Measurements from ENCODE around the gene ZNF664.

Gene ZNF664
- total RNA-seq, result 29.6 to 96.1 (median 92.7) reads per million in 9 experiments

DNA sequence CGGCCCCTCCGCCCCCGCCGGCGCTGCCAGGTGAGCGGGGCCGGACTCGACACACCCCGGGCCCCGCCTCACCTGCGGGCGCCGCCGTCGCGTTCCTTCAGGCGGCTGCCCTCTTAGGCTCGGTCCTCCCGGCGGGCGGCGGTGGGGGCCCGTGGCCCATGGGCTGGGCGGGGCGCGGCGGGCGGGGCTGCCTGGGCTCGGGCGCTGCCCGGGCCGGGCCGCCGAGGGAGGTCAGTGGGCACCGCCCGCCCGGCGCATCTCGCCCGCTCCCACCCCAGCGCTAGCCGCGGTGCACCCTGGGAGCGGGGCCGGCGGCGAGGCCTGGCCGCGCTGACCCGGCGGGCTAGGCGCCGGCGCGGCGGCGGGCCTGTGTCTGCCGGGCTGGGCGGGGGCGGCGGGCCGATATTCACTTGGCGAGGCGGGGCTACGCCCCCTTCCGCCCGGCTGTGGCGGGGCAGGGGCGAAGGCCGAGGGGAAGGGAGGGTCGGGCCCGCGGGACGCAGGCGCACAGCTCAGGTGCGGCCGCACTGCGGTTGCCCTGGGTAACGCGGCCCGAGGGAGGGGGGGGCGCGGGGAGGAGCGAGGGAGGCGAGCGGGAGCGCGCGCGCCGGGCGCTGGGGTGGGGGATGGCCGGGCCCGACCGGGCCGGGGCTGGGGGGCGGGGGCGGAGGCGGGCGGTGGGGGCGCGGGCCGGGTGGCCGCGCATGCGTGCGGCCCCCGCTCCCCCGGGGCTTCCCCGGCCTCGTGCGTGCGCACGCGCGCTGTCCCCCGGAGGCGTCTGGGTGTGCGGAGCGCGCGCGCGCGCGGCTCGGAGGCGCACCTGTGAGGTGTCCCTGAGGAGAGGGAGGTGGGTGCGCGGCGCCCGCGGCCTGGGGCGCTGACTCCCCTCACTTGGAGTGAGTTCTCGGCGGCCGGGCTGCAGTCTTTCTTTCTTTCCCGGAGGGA lies at the start of gene ZNF664, which contains the start of gene CCDC92:
TSS of gene ZNF664 (plus strand) at position 759 of the 945 bp plus-strand sequence. CDS start 38,930 bp downstream, outside the sequence.
TSS of gene CCDC92 (minus strand) at position 375 of the 945 bp plus-strand sequence. CDS start 28,526 bp downstream, outside the sequence.
- peaks cover 33% of the 10 kb centered on the region for H3K36me3 Mint-ChIP-seq (ENCODE audit: insufficient read depth)

DNA sequence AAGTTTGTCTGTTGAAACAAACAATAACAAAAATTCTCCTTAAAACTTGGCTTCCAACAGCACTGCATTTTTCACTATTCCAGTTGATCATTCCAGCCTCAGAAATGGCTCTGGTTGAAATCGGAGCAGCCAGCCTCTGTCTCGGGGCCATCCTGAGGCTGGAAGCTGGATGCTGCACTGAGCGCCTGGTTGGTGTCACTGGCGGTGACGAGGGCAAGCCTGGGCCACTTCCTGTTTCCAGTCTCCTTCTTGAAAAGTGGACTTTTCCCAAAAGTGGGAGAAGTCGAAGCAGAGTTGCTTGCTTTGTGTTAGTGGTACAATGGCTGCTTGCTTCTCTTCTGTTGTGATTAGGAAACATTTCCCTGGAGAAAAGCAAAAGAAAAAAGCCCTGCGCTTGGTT lies 49.1 kb upstream of the ZNF664 start:
- H3K4me1 Mint-ChIP-seq (ENCODE audit: low read depth in 2 of 2), result peaks cover 0 to 3% of the 10 kb centered on the region in 2 donors
- no peaks in the 10 kb centered on the region for H3K36me3 Mint-ChIP-seq (ENCODE audit: insufficient read depth)
- H3K9me3 Mint-ChIP-seq, result no peaks in the 10 kb centered on the region
- H3K27ac Mint-ChIP-seq, result no peak overlapping the region
- ATAC-seq (replicated peaks) (no peak), DNase-seq (no peak)
- no peak overlapping the region for H3K4me3 Mint-ChIP-seq
- peaks cover 24 to 57% of the 10 kb centered on the region in 2 donors for H3K27me3 Mint-ChIP-seq

More for the DNA sequence above, at the start of gene ZNF664, which contains the start of gene CCDC92:
- Mint-ChIP-seq H3K27ac (peak within 1 kb of the TSS; percentile 92 to 96), H3K4me3 (peak within 1 kb of the TSS; percentile 93 to 96), H3K27me3 (no peaks in the 10 kb centered on the region), H3K4me1 (ENCODE audit: low read depth in 2 of 2) (peaks cover 18 to 30% of the 10 kb centered on the region in 2 donors), H3K9me3 (no peaks in the 10 kb centered on the region)
- DNase-seq, result peak; percentile 90 to 94 (median 93)
- peak; percentile 81 for ATAC-seq (replicated peaks)

DNA sequence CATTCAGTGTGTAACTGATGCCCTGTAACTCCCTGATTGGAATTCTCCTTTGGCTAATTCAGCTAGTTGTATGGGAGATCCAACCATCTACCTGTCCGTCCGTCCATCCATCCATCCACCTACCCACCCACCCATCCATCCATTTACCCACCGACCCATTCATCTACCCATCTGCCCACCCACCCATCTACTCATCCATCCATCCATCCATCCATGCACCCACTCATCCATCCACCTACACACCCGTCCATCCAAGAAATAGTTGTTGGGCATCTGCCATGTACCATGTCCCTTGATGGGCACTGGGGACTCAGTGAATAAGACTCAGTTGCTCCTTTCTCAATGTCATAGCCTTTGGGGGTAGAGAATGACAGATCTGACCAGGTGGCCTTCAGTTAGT lies 48.5 kb upstream of the ZNF664 start:
- no peak for ATAC-seq (replicated peaks)
- no peak overlapping the region for H3K27ac Mint-ChIP-seq
- DNase-seq, result no peak
- H3K36me3 Mint-ChIP-seq (ENCODE audit: insufficient read depth), result no peaks in the 10 kb centered on the region
- no peak overlapping the region for H3K4me3 Mint-ChIP-seq
- H3K9me3 Mint-ChIP-seq, result no peaks in the 10 kb centered on the region
- H3K27me3 Mint-ChIP-seq, result peaks cover 27 to 57% of the 10 kb centered on the region in 2 donors
- peaks cover 0 to 3% of the 10 kb centered on the region in 2 donors for H3K4me1 Mint-ChIP-seq (ENCODE audit: low read depth in 2 of 2)

DNA sequence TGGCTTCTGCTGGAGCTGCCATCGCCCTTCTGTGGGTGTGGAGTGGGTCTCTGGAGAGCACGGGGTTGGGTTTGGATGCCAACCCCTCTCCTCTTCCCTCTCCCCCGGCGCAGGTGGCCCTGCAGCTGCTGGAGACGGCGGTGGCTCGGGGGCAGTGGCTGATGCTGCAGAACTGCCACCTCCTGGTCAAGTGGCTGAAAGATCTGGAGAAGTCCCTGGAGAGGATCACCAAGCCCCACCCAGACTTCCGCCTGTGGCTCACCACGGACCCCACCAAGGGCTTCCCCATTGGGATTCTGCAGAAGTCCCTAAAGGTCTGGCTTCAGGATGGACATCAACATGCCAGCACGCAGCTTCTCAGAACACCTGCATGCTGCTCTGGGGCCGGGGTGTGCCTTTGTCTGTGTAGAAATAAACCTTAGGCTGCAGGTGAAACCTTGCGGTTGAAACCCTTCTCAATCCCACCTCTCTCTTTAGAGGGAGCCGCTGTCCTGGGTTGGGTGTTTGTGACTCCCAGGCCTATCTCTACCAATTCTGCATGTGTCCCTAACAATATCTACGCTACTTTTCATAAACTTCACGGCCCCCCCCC lies 44.6 kb upstream of the ZNF664 start:
- Mint-ChIP-seq H3K27ac (peak overlapping the region in 1 of 2 donors; percentile 26), H3K9me3 (no peaks in the 10 kb centered on the region), H3K4me3 (no peak overlapping the region), H3K4me1 (ENCODE audit: low read depth in 2 of 2) (peaks cover 11 to 13% of the 10 kb centered on the region in 2 donors), H3K27me3 (peaks cover 25 to 63% of the 10 kb centered on the region in 2 donors), H3K36me3 (ENCODE audit: insufficient read depth) (no peaks in the 10 kb centered on the region)
- no peak for DNase-seq
- ATAC-seq (replicated peaks), result no peak

DNA sequence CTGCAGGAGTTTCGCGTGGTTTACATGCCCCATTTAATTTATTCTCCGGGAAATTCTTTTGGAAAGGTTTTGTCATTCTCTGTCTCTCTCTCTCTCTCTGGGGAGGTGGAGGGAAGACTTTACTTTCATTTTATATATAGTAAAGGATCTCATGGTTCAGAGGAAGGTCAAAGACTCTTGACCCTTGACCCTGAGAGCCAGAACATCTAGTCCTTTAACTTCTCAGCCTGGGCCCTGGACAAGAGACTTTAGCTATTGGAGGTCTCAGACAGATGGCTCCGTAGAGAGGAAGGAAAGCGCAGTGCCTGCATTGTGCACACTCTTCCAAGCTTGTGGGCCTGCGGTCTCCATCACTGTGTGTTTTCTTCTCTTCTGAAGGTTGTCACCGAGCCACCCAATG lies 44.1 kb upstream of the ZNF664 start:
- Mint-ChIP-seq H3K9me3 (no peaks in the 10 kb centered on the region), H3K4me1 (ENCODE audit: low read depth in 2 of 2) (peaks cover 15 to 18% of the 10 kb centered on the region in 2 donors), H3K4me3 (no peak overlapping the region), H3K36me3 (ENCODE audit: insufficient read depth) (no peaks in the 10 kb centered on the region), H3K27ac (no peak overlapping the region), H3K27me3 (peaks cover 19 to 61% of the 10 kb centered on the region in 2 donors)
- DNase-seq, result no peak
- ATAC-seq (replicated peaks), result no peak

DNA sequence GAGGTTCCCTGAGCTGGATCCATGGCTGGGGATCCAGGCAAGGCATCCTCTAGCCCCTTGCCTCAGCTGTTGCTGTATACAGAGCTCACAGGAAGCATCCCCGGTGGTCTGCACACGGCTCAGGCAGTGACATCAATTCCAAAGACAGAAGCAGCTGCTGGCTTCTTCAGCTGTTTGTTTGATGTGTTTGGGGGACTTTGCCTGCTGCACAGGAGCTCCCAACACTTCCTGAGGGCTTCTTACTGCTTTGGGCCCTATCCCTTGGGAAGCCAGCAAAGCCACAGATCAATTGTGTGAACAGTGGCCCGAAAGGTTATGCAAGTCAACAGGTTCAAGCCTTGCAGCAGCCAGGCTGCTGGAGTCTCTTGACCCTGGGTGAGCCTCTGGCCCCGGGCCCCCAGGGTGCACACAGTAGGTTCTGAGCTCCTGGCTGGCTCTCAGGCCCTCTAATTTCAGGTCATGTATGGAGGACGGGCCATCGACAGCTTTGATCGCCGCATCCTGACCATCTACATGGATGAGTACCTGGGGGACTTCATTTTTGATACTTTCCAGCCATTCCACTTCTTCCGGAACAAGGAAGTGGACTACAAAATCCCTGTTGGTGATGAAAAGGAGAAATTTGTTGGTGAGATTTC lies 43.0 kb upstream of the ZNF664 start:
- H3K4me3 Mint-ChIP-seq, result no peak overlapping the region
- ATAC-seq (replicated peaks), result no peak
- peaks cover 8 to 49% of the 10 kb centered on the region in 2 donors for H3K27me3 Mint-ChIP-seq
- no peaks in the 10 kb centered on the region for H3K9me3 Mint-ChIP-seq
- DNase-seq, result no peak
- no peak overlapping the region for H3K27ac Mint-ChIP-seq
- no peaks in the 10 kb centered on the region for H3K36me3 Mint-ChIP-seq (ENCODE audit: insufficient read depth)
- H3K4me1 Mint-ChIP-seq (ENCODE audit: low read depth in 2 of 2), result peaks cover 18 to 19% of the 10 kb centered on the region in 2 donors

DNA sequence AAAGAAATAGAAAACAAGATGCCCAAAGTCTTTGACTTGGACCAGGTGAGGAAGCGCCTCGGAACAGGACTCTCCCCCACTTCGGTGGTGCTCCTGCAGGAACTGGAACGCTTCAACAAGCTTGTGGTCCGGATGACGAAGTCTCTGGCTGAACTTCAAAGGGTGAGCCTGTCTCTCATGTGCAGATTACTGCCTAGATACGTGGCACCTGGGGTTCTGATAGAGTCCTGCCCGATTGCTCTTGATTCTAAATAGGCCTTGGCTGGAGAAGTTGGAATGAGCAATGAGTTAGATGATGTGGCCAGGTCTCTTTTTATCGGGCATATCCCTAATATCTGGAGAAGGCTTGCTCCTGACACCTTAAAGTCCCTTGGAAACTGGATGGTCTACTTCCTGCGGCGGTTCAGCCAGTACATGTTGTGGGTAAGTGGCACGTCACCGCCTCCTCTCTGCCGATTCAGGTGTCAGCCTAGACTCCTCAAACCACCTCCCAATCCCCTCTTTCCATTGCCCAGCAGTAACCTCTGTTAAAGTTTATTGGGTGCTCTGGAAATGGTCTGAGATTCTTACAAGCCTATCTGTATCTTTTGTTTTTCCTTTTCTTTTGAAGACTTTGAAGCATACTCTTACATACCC lies 41.2 kb upstream of the ZNF664 start:
- Mint-ChIP-seq H3K27ac (no peak overlapping the region), H3K9me3 (no peaks in the 10 kb centered on the region), H3K36me3 (ENCODE audit: insufficient read depth) (peaks cover 5% of the 10 kb centered on the region), H3K27me3 (peaks cover 6 to 46% of the 10 kb centered on the region in 2 donors), H3K4me1 (ENCODE audit: low read depth in 2 of 2) (peaks cover 24 to 29% of the 10 kb centered on the region in 2 donors), H3K4me3 (peak overlapping the region in 1 of 2 donors; percentile 14)
- peak in 1 of 3 experiments; percentile 20 for DNase-seq
- ATAC-seq (replicated peaks), result peak; percentile 71

DNA sequence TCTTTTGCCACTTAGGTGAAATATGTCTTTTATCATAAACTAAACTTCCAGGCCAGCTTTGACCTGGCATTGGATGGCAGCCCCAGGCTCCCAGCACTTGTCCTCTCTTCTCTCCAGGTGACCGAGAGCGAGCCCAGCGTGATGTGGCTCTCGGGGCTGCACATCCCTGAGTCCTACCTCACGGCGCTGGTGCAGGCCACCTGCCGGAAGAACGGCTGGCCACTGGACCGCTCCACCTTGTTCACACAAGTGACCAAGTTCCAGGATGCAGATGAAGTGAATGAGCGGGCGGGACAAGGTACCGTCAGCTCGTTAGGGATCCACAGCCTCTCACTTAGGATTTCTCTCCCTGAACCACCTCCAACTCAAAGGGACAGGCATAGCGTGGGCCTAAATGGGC lies 39.8 kb upstream of the ZNF664 start:
- Mint-ChIP-seq H3K4me3 (no peak overlapping the region), H3K4me1 (ENCODE audit: low read depth in 2 of 2) (peaks cover 34 to 39% of the 10 kb centered on the region in 2 donors)

DNA sequence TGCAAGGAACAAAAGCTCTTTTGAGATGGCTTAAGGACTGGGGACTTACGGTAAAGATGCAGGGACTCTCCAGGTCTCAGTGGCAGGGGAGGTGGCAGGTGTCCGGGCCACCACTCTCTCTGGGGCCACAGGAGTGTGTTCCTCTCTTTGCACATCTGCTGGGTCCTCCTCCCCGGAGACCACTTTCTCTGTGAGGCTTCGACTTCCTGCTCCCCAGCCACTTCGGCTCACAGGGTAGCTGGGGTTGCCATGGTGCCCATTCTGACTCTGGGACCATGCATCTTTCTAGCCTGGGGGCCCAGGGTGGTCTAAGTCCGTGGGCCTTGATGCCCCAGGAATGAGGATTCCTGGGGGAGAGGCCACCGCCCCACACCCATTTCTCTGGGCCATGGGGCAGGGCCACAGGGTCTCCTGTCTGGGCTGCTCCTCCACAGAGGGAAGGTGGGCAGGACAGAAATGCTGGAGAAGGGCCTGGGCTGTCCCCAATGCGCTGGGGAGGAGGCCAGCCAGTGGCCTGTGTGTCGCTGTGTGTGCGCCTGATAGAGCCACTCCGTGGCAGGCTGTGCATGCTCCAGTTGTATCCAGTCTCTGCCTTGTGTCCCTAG lies 38.9 kb upstream of the ZNF664 start:
- peaks cover 1 to 25% of the 10 kb centered on the region in 2 donors for H3K27me3 Mint-ChIP-seq
- H3K36me3 Mint-ChIP-seq (ENCODE audit: insufficient read depth), result peaks cover 5% of the 10 kb centered on the region
- DNase-seq (no peak), ATAC-seq (replicated peaks) (no peak)
- no peak overlapping the region for H3K4me3 Mint-ChIP-seq
- H3K9me3 Mint-ChIP-seq, result no peaks in the 10 kb centered on the region
- peak overlapping the region in 1 of 2 donors; percentile 31 for H3K27ac Mint-ChIP-seq
- H3K4me1 Mint-ChIP-seq (ENCODE audit: low read depth in 2 of 2), result peaks cover 43 to 45% of the 10 kb centered on the region in 2 donors

More for the DNA sequence above, 39.8 kb upstream of the ZNF664 start:
- peaks cover 6 to 34% of the 10 kb centered on the region in 2 donors for H3K27me3 Mint-ChIP-seq
- DNase-seq (no peak), ATAC-seq (replicated peaks) (no peak)
- no peaks in the 10 kb centered on the region for H3K9me3 Mint-ChIP-seq
- H3K27ac Mint-ChIP-seq, result no peak overlapping the region
- H3K36me3 Mint-ChIP-seq (ENCODE audit: insufficient read depth), result peaks cover 5% of the 10 kb centered on the region

DNA sequence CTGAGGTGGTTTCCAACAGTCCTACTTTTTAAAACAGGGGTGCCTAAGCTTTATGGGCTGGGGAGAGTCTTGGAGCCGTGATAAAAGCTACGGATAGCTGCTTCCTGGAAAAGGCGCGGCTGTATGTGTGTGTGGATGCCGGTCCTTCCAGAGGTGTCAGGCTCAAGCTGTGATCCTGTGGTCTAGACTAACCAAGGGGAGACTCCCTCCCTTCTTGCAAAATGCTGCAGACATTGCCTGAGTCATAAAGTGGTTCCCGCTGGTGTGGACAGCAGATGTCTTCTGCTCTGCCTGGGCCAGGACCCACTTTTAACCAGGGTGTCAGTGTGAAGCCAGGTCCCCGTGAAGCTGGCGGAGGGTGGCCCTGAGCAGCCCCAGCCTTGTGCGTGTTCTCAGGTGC lies 38.2 kb upstream of the ZNF664 start:
- Mint-ChIP-seq H3K36me3 (ENCODE audit: insufficient read depth) (peaks cover 5% of the 10 kb centered on the region), H3K27ac (peak overlapping the region in 1 of 2 donors; percentile 31), H3K27me3 (peaks cover 0 to 18% of the 10 kb centered on the region in 2 donors), H3K9me3 (no peaks in the 10 kb centered on the region), H3K4me3 (no peak overlapping the region), H3K4me1 (ENCODE audit: low read depth in 2 of 2) (peaks cover 45 to 47% of the 10 kb centered on the region in 2 donors)
- ATAC-seq (replicated peaks) (peak; percentile 15), DNase-seq (no peak)

DNA sequence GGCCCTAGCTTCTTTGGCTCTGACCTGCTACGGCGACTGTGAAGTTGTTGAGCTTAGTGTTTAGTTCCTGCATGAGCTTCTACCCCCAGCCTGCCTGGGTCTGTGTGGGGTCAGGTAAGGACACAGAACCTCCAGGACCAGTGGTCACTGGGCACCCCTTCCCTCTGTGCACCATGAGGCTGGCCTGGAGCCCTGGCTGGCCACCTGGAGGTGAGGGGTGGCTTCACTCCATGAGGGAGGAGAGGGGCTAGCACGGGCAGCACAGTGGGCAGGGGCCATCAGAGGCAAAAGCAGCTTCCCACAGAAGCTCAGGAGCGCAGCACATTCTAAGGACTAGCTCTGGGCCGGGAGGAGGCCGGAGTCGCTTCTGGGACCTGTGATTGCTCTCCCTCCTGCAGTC lies 37.1 kb upstream of the ZNF664 start:
- H3K4me1 Mint-ChIP-seq (ENCODE audit: low read depth in 2 of 2), result peaks cover 49 to 51% of the 10 kb centered on the region in 2 donors

DNA sequence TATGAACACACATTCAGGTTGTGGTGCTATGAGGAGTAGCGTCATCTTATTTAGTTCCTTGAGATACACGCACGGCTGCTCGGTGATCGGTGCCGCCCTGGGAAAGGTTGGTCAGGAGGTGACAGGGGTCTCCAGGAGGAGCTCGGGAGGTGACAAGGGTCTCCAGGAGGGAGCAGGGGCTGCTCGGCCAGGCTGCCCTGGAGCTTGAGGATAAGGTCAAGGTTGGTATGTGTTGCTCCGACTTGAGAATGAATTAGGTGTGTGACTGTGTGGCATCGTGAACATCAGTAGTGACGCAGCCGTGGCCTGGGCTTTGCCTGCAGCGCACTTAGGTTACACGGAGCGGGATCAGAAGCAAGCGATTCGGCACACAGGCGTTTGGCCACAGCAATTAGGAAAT lies 36.5 kb upstream of the ZNF664 start:
- peaks cover 47 to 50% of the 10 kb centered on the region in 2 donors for H3K4me1 Mint-ChIP-seq (ENCODE audit: low read depth in 2 of 2)
- DNase-seq, result no peak
- H3K27ac Mint-ChIP-seq, result peak overlapping the region; percentile 84 to 94
- H3K27me3 Mint-ChIP-seq, result peaks cover 0 to 13% of the 10 kb centered on the region in 2 donors
- H3K9me3 Mint-ChIP-seq, result no peaks in the 10 kb centered on the region
- H3K4me3 Mint-ChIP-seq, result peak overlapping the region; percentile 68 to 75
- H3K36me3 Mint-ChIP-seq (ENCODE audit: insufficient read depth), result peaks cover 9% of the 10 kb centered on the region
- ATAC-seq (replicated peaks), result no peak

More for the DNA sequence above, 37.1 kb upstream of the ZNF664 start:
- Mint-ChIP-seq H3K9me3 (no peaks in the 10 kb centered on the region), H3K27me3 (peaks cover 0 to 17% of the 10 kb centered on the region in 2 donors), H3K4me3 (peak overlapping the region in 1 of 2 donors; percentile 68), H3K27ac (peak overlapping the region; percentile 84 to 94), H3K36me3 (ENCODE audit: insufficient read depth) (peaks cover 9% of the 10 kb centered on the region)
- DNase-seq (no peak), ATAC-seq (replicated peaks) (no peak)
